HCT116 (cell line): ENCODE results near the gene AVPR1B. TPM values are rescaled to one million over a fixed set of nuclear protein-coding genes. Genes with fewer than 3 reads are reported as not detected.

Experiments
- ATAC-seq: fragments of 200-7000 bp; cut with Tn5 transposase; 2 replicates; pipeline ENCODE4 v1.9.1; 2020; ENCODE audit warnings: mild to moderate bottlenecking, moderate library complexity
- BruUV-seq: library from RNA; stranded (reverse); fragments of 400-500 nt; replicated peaks from 2 replicates; lab custom pipeline; 2021; lab: Mats Ljungman, UMichigan
- CTCF ChIA-PET: fragments of 300-600 bp; sonication (Branson Sonifier 250); formaldehyde crosslinking; loops from one replicate; lab custom pipeline; 2021; ENCODE audit warnings: antibody characterized with exemption; lab: Charles Lee
- POLR2A ChIA-PET: fragments of 300-600, 350-600 bp; sonication (Branson Sonifier 250); formaldehyde crosslinking; loops from one replicate; lab custom pipeline; 2021; ENCODE audit warnings: antibody characterized with exemption; lab: Charles Lee
- RAD21 ChIA-PET, 2 experiments: fragments of 300-600 bp; sonication (Branson Sonifier 250); formaldehyde crosslinking; loops; one replicate each; lab custom pipeline; 2023; ENCODE audit warnings: low total read pairs in 2 of 2; ENCODE audit not compliant: uncharacterized antibody in 2 of 2, unreplicated experiment in 2 of 2, low non-redundant PET in 1 of 2; lab: Charles Lee
- DNase-seq: peaks from one replicate; pipeline ENCODE4 v3.0.0-alpha.2; 2010; ENCODE audit warnings: low read depth, low spot score
- H2AFZ ChIP-seq: fragments of 200-600 bp; shearing (Covaris generic), sonication (generic); 2 replicates; pipeline ENCODE4 v1.6.1; 2017; ENCODE audit warnings: low read depth, mixed run types, mixed read lengths, antibody characterized with exemption, low read length; ENCODE audit not compliant: poor library complexity, severe bottlenecking
- H3K27ac ChIP-seq: 2 replicates; pipeline ENCODE4 v1.5.1; 2012; ENCODE audit warnings: low read depth, low read length
- H3K27me3 ChIP-seq: fragments of 200-600 bp; sonication (generic); 2 replicates; pipeline ENCODE4 v1.6.1; 2016; ENCODE audit warnings: mixed run types, low read length, mixed read lengths; ENCODE audit not compliant: insufficient read depth
- H3K36me3 ChIP-seq, 2 experiments: fragments of 200-500 bp in 1 of 2; fragments of 200-600 bp in 1 of 2; sonication (Bioruptor generic) in 1 of 2; sonication (generic) in 1 of 2; 2 replicates each; pipeline versions ENCODE4 v1.5.1 to v1.6.1; 2014 to 2016; ENCODE audit warnings: low read length in 2 of 2, inconsistent platforms in 1 of 2, mixed read lengths in 1 of 2, mixed run types in 1 of 2; ENCODE audit not compliant: insufficient read depth in 2 of 2, control insufficient read depth in 1 of 2
- H3K4me1 ChIP-seq, 2 experiments: fragments of 200-600 bp in 1 of 2; sonication (generic) in 1 of 2; 2 replicates each; pipeline versions ENCODE4 v1.5.1 to v1.6.1; 2012 to 2017; ENCODE audit warnings: low read length in 2 of 2, inconsistent platforms in 1 of 2, mild to moderate bottlenecking in 1 of 2, mixed read lengths in 1 of 2, mixed run types in 1 of 2, moderate library complexity in 1 of 2; ENCODE audit not compliant: insufficient read depth in 2 of 2, control insufficient read depth in 1 of 2
- H3K4me2 ChIP-seq: fragments of 200-600 bp; sonication (generic); 2 replicates; pipeline ENCODE4 v1.6.1; 2017; ENCODE audit warnings: mixed run types, low read length, mixed read lengths
- H3K4me3 ChIP-seq, 2 experiments: fragments of 200-600 bp in 1 of 2; sonication (generic) in 1 of 2; replicated peaks in 1 of 2; 2 replicates each; pipeline ENCODE4 v1.5.1; 2011 to 2016; ENCODE audit warnings: low read length in 2 of 2, control low read depth in 1 of 2, low read depth in 1 of 2, mild to moderate bottlenecking in 1 of 2, mixed read lengths in 1 of 2, mixed run types in 1 of 2
- H3K79me2 ChIP-seq: fragments of 200-600 bp; sonication (generic); 2 replicates; pipeline ENCODE4 v1.6.1; 2017; ENCODE audit warnings: mild to moderate bottlenecking, mixed run types, low read length, moderate library complexity, mixed read lengths; ENCODE audit not compliant: insufficient read depth
- H3K9ac ChIP-seq: fragments of 200-600 bp; sonication (generic); 2 replicates; pipeline ENCODE4 v1.6.1; 2016; ENCODE audit warnings: low read length, mixed read lengths
- H3K9me2 ChIP-seq: fragments of 200-600 bp; sonication (generic), shearing (Covaris generic); 2 replicates; pipeline ENCODE4 v1.6.1; 2017; ENCODE audit warnings: mixed run types, mild to moderate bottlenecking, moderate library complexity; ENCODE audit not compliant: insufficient read depth
- H3K9me3 ChIP-seq, 2 experiments: fragments of 200-500 bp in 1 of 2; fragments of 200-600 bp in 1 of 2; sonication (Bioruptor generic) in 1 of 2; sonication (generic) in 1 of 2; 2 replicates each; pipeline ENCODE4 v1.6.1; 2014 to 2017; ENCODE audit warnings: low read length in 2 of 2, mixed read lengths in 2 of 2, inconsistent platforms in 1 of 2, low read depth in 1 of 2, mild to moderate bottlenecking in 1 of 2, mixed run types in 1 of 2, moderate library complexity in 1 of 2; ENCODE audit not compliant: control insufficient read depth in 1 of 2, insufficient read depth in 1 of 2
- H4K20me1 ChIP-seq: fragments of 200-600 bp; sonication (generic), shearing (Covaris generic); 2 replicates; pipeline ENCODE4 v1.6.1; 2017; ENCODE audit warnings: mixed run types, mild to moderate bottlenecking, moderate library complexity; ENCODE audit not compliant: insufficient read depth
- ATF3 ChIP-seq: IDR thresholded peaks from 2 replicates; pipeline ENCODE4 v1.6.1; 2012
- CBX3 ChIP-seq: IDR thresholded peaks from 2 replicates; pipeline ENCODE4 v1.6.1; 2012; ENCODE audit warnings: low read depth
- CEBPB ChIP-seq: IDR thresholded peaks from 2 replicates; pipeline ENCODE4 v1.6.1; 2012; ENCODE audit warnings: low read depth
- CTCF ChIP-seq, 3 experiments: fragments of 200-600 bp in 1 of 3; sonication (generic) in 1 of 3; IDR thresholded peaks in 2 of 3; conservative IDR thresholded peaks in 1 of 3; 2 replicates each; pipeline ENCODE4 v1.5.1; 2012 to 2017; ENCODE audit warnings: low read depth in 2 of 3, low read length in 2 of 3, antibody characterized with exemption in 1 of 3, borderline replicate concordance in 1 of 3, control low read depth in 1 of 3, mild to moderate bottlenecking in 1 of 3, mixed read lengths in 1 of 3, mixed run types in 1 of 3, moderate library complexity in 1 of 3; ENCODE audit not compliant: insufficient read depth in 1 of 3
- EGR1 ChIP-seq: IDR thresholded peaks from 2 replicates; pipeline ENCODE4 v1.6.1; 2012; ENCODE audit warnings: low read depth
- EZH2phosphoT487 ChIP-seq: fragments of 200-600 bp; IDR thresholded peaks from 2 replicates; pipeline ENCODE4 v1.6.1; 2018; ENCODE audit warnings: antibody characterized with exemption, borderline replicate concordance
- FOSL1 ChIP-seq: IDR thresholded peaks from 2 replicates; pipeline ENCODE4 v1.6.1; 2012; ENCODE audit warnings: low read depth
- MAX ChIP-seq: IDR thresholded peaks from 2 replicates; pipeline ENCODE4 v1.6.1; 2012
- POLR2A ChIP-seq: IDR thresholded peaks from 2 replicates; pipeline ENCODE4 v1.7.0; 2011; ENCODE audit warnings: borderline replicate concordance; ENCODE audit not compliant: insufficient read depth, insufficient read length; ENCODE audit errors: extremely low read depth
- POLR2AphosphoS5 ChIP-seq: IDR thresholded peaks from 2 replicates; pipeline ENCODE4 v1.6.1; 2011; ENCODE audit warnings: mild to moderate bottlenecking, low read depth, low read length, moderate library complexity
- SP1 ChIP-seq: IDR thresholded peaks from 2 replicates; pipeline ENCODE4 v1.6.1; 2012; ENCODE audit warnings: low read depth
- SRF ChIP-seq: IDR thresholded peaks from 2 replicates; pipeline ENCODE4 v1.6.1; 2012; ENCODE audit warnings: low read depth
- TCF7L2 ChIP-seq: IDR thresholded peaks from 2 replicates; pipeline ENCODE4 v1.7.0; 2011; ENCODE audit warnings: borderline replicate concordance, inconsistent platforms; ENCODE audit not compliant: insufficient read depth, insufficient read length; ENCODE audit errors: extremely low read depth
- intact Hi-C: fragments of 100-400 bp; cut with micrococcal nuclease; formaldehyde crosslinking; loops from 2 replicates; pipeline ENCODE4 v1.10.0; 2022
- total RNA-seq: library from RNA; stranded (reverse); gene quantifications from one replicate; pipeline ENCODE4 v1.2.1, GENCODE V29; 2021; ENCODE audit not compliant: unreplicated experiment

The AVPR1B gene
- total RNA-seq, 1 experiment from 2014 or later, result not detected

- no peaks in the 10 kb centered on the region for H3K9me3 ChIP-seq
- no peak overlapping the region for H3K27ac ChIP-seq
- no peak overlapping the region for H3K4me3 ChIP-seq
- no peaks in the 10 kb centered on the region for H4K20me1 ChIP-seq
- no peaks in the 10 kb centered on the region for H3K36me3 ChIP-seq
- ChIA-PET RAD21 (no interaction called here), POLR2A (no interaction called here)
- no peaks in the 10 kb centered on the region for H3K27me3 ChIP-seq
- no TSS peak for BruUV-seq
- H3K9ac ChIP-seq, result no peak overlapping the region
- no peak for ATAC-seq
- no peaks in the 10 kb centered on the region for H3K4me1 ChIP-seq
- no peak overlapping the region for H2AFZ ChIP-seq
- no peak for DNase-seq
- H3K4me2 ChIP-seq, result no peak overlapping the region
- intact Hi-C loops, result no loop called here
- TF ChIP-seq MAX (no peak), FOSL1 (no peak), CTCF (IDR thresholded peaks at IDR 0.05 in 2 of 3, conservative IDR thresholded peaks at IDR 0.05 in 1 of 3; ENCODE audit: borderline replicate concordance in 1 of 3, insufficient read depth in 1 of 3, low read depth in 2 of 3, low read length in 2 of 3) (no peak), SRF (no peak), POLR2A (no peak), CBX3 (no peak), ATF3 (no peak), CEBPB (no peak), EZH2phosphoT487 (no peak), POLR2AphosphoS5 (no peak), SP1 (no peak), TCF7L2 (no peak), EGR1 (no peak)
- TF ChIP-seq, all 23 proteins: peak for 0
- Histone ChIP-seq H3K79me2 (no peaks in the 10 kb centered on the region), H3K9me2 (no peaks in the 10 kb centered on the region)
- CTCF ChIA-PET, result interaction anchor here (0.7 kb wide), 1 partner anchor 88 kb away, joined by 3 read pairs; no protein-coding TSS in a partner anchor
These were observed 16.7 kb upstream of the AVPR1B start for GRCh38 chr1:206133751-206134415.
